Fibroblast of lung (primary cell): ENCODE measurements around the gene PHF10. TPM values are rescaled to one million over a fixed set of nuclear protein-coding genes. Genes with fewer than 3 reads are reported as not detected.
A peak's percentile ranks its signal among the peaks of the same experiment; 100 is the strongest.

Experiments used
- DNase-seq, 2 donors: peaks; one replicate each; pipeline versions ENCODE4 v3.0.0 to v3.0.0-alpha.2; 2010; ENCODE audit warnings: low read depth in 2 of 2
- H2AFZ ChIP-seq: 2 replicates; pipeline ENCODE4 v1.5.1; 2012; ENCODE audit warnings: low read length, control low read depth, inconsistent platforms
- H3K27ac ChIP-seq: 2 replicates; pipeline ENCODE4 v1.5.1; 2011; ENCODE audit warnings: low read length, control low read depth; ENCODE audit not compliant: insufficient read depth
- H3K27me3 ChIP-seq: 2 replicates; pipeline ENCODE4 v1.5.1; 2011; ENCODE audit warnings: mild to moderate bottlenecking, low read length; ENCODE audit not compliant: control insufficient read depth, insufficient read depth
- H3K36me3 ChIP-seq: 2 replicates; pipeline ENCODE4 v1.5.1; 2011; ENCODE audit warnings: low read length; ENCODE audit not compliant: control insufficient read depth, insufficient read depth
- H3K4me1 ChIP-seq: 2 replicates; pipeline ENCODE4 v1.5.1; 2011; ENCODE audit warnings: low read length; ENCODE audit not compliant: control insufficient read depth, insufficient read depth; ENCODE audit errors: extremely low read depth
- H3K4me2 ChIP-seq: 2 replicates; pipeline ENCODE4 v1.5.1; 2011; ENCODE audit warnings: low read length, control low read depth; ENCODE audit not compliant: insufficient read depth; ENCODE audit errors: extremely low read depth
- H3K4me3 ChIP-seq, 4 experiments: fragments of 200-600 bp in 1 of 4; sonication (generic) in 1 of 4; replicated peaks in 1 of 4; 2 replicates each; pipeline ENCODE4 v1.5.1; 2011 to 2016; ENCODE audit warnings: low read length in 4 of 4, low read depth in 3 of 4, mild to moderate bottlenecking in 3 of 4, control low read depth in 2 of 4, inconsistent platforms in 1 of 4, mixed read lengths in 1 of 4; ENCODE audit not compliant: insufficient read depth in 1 of 4; ENCODE audit errors: control extremely low read depth in 1 of 4
- H3K79me2 ChIP-seq: 2 replicates; pipeline ENCODE4 v1.5.1; 2012; ENCODE audit warnings: mild to moderate bottlenecking, low read length, inconsistent platforms; ENCODE audit not compliant: control insufficient read depth, insufficient read depth
- H3K9ac ChIP-seq: 2 replicates; pipeline ENCODE4 v1.5.1; 2011; ENCODE audit warnings: mild to moderate bottlenecking, low read length, control low read depth; ENCODE audit not compliant: insufficient read depth
- H3K9me3 ChIP-seq: 2 replicates; pipeline ENCODE4 v1.5.1; 2012; ENCODE audit warnings: low read depth, low read length; ENCODE audit not compliant: control insufficient read depth, insufficient read depth
- H4K20me1 ChIP-seq: 2 replicates; pipeline ENCODE4 v1.5.1; 2011; ENCODE audit warnings: low read length; ENCODE audit not compliant: control insufficient read depth, insufficient read depth; ENCODE audit errors: extremely low read depth
- EZH2 ChIP-seq: IDR thresholded peaks from 2 replicates; pipeline ENCODE4 v1.5.1; 2012; ENCODE audit warnings: low read length, control low read depth, mild to moderate bottlenecking; ENCODE audit errors: missing control alignments
- polyA plus RNA-seq, 2 donors: library from polyadenylated mRNA; depleted of rRNA in 1 of 2; stranded (reverse) in 1 of 2; unstranded in 1 of 2; fragments of >200 nt; gene quantifications; 2 replicates each; pipeline ENCODE4 v1.2.1, GENCODE V29; 2011 to 2012; ENCODE audit warnings: missing spikeins in 1 of 2
- total RNA-seq: library from RNA; depleted of rRNA; stranded (reverse); fragments of >200 nt; gene quantifications from 2 replicates; pipeline ENCODE4 v1.2.1, GENCODE V29; 2014
- TF ChIP-seq, protein P1 (sequence below), 2 donors: IDR thresholded peaks in 1 of 2; conservative IDR thresholded peaks in 1 of 2; 1 replicate in 1 of 2; 2 replicates in 1 of 2; pipeline ENCODE4 v1.5.1; 2011 to 2012; ENCODE audit warnings: low read length in 2 of 2, control low read depth in 1 of 2, inconsistent platforms in 1 of 2, low read depth in 1 of 2, mild to moderate bottlenecking in 1 of 2

The PHF10 gene
- total and polyA plus RNA-seq, 2 donors (not counting 1 experiment from before 2014, with no cell fraction given): 15.5 to 20.8 TPM

DNA sequence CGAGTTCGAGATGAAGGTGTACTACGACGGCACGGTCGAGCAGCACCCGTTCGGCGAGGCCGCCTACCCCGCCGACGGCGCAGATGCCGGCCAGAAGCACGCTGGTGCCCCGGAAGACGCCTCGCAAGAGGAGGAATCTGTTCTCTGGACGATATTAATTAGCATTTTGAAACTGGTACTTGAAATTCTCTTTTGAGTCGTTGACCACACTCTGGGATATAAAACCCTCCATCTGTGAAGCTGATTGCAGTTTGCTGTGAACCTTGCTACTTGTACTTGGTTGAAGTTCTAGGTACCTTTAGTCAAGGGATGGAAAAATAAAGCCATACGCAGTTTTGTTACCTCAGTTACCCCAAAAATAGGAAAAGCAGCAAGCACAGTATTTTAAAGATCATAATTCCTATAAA is 21.5 kb downstream of the PHF10 start:
- Histone ChIP-seq H3K4me1 (peaks cover 5% of the 10 kb centered on the region), H2AFZ (peak overlapping the region; percentile 43), H3K4me3 (peak overlapping the region; percentile 83 to 98 (median 94)), H3K9ac (peak overlapping the region; percentile 95), H3K79me2 (peaks cover 39% of the 10 kb centered on the region), H3K27ac (peak overlapping the region; percentile 94), H3K36me3 (no peaks in the 10 kb centered on the region), H3K4me2 (peak overlapping the region; percentile 98), H4K20me1 (no peaks in the 10 kb centered on the region), H3K9me3 (no peaks in the 10 kb centered on the region), H3K27me3 (no peaks in the 10 kb centered on the region)
- DNase-seq: no peak
- TF ChIP-seq EZH2: no peak
- TF ChIP-seq, protein P1, sequence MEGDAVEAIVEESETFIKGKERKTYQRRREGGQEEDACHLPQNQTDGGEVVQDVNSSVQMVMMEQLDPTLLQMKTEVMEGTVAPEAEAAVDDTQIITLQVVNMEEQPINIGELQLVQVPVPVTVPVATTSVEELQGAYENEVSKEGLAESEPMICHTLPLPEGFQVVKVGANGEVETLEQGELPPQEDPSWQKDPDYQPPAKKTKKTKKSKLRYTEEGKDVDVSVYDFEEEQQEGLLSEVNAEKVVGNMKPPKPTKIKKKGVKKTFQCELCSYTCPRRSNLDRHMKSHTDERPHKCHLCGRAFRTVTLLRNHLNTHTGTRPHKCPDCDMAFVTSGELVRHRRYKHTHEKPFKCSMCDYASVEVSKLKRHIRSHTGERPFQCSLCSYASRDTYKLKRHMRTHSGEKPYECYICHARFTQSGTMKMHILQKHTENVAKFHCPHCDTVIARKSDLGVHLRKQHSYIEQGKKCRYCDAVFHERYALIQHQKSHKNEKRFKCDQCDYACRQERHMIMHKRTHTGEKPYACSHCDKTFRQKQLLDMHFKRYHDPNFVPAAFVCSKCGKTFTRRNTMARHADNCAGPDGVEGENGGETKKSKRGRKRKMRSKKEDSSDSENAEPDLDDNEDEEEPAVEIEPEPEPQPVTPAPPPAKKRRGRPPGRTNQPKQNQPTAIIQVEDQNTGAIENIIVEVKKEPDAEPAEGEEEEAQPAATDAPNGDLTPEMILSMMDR (conservative IDR thresholded peaks at IDR 0.05 in 1 of 2, IDR thresholded peaks at IDR 0.05 in 1 of 2; ENCODE audit: low read depth in 1 of 2, low read length in 2 of 2): no peak

DNA sequence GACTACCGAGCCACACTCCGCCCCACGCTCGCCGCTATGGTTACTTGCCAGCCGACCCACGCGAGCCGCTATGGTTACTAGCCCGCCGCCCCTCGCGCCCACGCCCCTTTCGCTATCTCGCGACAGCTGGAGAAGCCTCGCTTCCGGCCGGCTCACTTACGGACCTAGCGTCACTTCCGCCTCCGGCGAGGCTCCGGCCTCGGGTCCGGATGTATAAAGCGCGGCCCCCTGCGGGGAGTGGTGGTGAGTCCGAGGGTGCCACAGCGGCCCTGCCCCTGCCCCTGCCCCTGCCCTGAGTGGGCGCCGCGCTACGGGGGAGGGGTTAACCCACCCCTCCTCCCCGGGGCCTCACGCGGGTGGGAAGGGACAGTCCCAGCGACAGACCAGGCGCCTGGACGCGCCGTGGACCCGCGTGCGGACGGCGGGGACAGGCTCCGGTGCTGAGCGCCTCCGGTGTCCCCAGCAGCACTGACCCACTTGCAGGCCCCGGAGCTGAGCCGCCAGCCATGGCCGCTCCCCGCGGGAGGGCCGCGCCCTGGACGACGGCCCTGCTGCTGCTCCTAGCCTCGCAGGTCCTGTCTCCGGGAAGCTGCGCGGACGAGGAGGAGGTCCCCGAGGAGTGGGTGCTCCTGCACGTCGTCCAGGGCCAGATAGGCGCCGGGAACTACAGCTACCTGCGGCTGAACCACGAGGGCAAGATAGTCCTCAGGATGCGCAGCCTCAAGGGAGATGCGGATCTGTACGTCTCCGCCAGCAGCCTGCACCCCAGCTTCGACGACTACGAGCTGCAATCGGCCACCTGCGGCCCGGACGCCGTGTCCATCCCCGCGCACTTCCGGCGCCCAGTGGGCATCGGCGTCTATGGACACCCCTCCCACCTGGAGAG is 22.1 kb downstream of the PHF10 start, which contains the start of the genes C6orf120 and WDR27:
Gene C6orf120 (plus strand): TSS at position 173 of the 886 bp plus-strand sequence. CDS start 334 bp downstream, at position 507.
Gene WDR27 (minus strand): TSS at position 76 of the 886 bp plus-strand sequence. CDS start 13,024 bp downstream, outside the sequence.
- Histone ChIP-seq H4K20me1 (no peaks in the 10 kb centered on the region), H3K79me2 (peaks cover 39% of the 10 kb centered on the region), H2AFZ (peak within 1 kb of the TSS; percentile 90), H3K27ac (peak within 1 kb of the TSS; percentile 94), H3K36me3 (no peaks in the 10 kb centered on the region), H3K9ac (peak within 1 kb of the TSS; percentile 95), H3K4me1 (peaks cover 5% of the 10 kb centered on the region), H3K9me3 (no peaks in the 10 kb centered on the region), H3K4me3 (peak within 1 kb of the TSS; percentile 83 to 98 (median 94)), H3K4me2 (peak within 1 kb of the TSS; percentile 98), H3K27me3 (no peaks in the 10 kb centered on the region)
- DNase-seq: peak; percentile 95
- TF ChIP-seq, protein P1 (conservative IDR thresholded peaks at IDR 0.05 in 1 of 2, IDR thresholded peaks at IDR 0.05 in 1 of 2; ENCODE audit: low read depth in 1 of 2, low read length in 2 of 2): no peak
- no peak for TF ChIP-seq EZH2

DNA sequence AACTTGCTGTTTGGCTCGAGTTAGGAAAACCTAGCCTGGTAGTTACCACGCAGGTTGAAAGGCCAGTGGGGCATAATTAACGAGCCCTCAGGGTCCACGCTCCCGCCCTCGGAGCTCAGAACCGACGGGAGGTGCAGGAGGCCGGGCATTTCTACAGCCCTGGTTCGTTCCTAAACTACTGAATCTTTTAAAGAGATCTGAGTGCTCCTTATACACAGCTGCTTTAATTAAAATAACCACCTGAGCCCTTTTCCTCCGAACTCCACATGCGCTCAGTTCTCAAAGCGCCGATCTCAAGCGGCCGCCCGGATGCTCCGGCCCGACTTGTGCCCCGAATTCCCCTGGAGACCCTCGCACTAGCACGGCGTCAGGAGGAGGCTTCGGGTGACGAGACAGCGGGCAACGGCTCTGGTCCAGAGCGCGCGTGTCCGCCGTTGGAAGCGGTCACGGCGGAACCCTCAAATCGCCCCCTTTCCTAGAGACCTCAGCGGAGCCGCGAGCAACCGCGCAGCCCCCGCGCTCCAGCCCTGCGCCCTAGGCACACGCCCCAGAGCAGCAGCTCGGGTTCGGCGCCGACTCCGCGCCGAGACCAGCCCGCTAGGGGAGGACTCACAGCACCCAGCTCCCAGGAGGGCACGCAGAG is 22.9 kb downstream of the PHF10 start:
- Histone ChIP-seq H2AFZ (peak overlapping the region; percentile 90), H3K79me2 (peaks cover 39% of the 10 kb centered on the region), H3K27ac (peak overlapping the region; percentile 94), H3K27me3 (no peaks in the 10 kb centered on the region), H3K36me3 (no peaks in the 10 kb centered on the region), H3K4me3 (peak overlapping the region; percentile 69 to 98 (median 94)), H3K9ac (peak overlapping the region; percentile 95), H3K4me1 (peaks cover 5% of the 10 kb centered on the region), H3K4me2 (peak overlapping the region; percentile 81), H3K9me3 (no peaks in the 10 kb centered on the region), H4K20me1 (no peaks in the 10 kb centered on the region)
- DNase-seq: no peak
- TF ChIP-seq, protein P1 (conservative IDR thresholded peaks at IDR 0.05 in 1 of 2, IDR thresholded peaks at IDR 0.05 in 1 of 2; ENCODE audit: low read depth in 1 of 2, low read length in 2 of 2): no peak
- TF ChIP-seq EZH2: no peak
